Calu3 (cell line): ENCODE data around the gene TEAD1. TPM values are rescaled to one million over a fixed set of nuclear protein-coding genes. Genes with fewer than 3 reads are reported as not detected.

Source experiments
- BruUV-seq: library from RNA; stranded (reverse); fragments of 400-500 nt; replicated peaks from 2 replicates; lab custom pipeline; 2021; lab: Mats Ljungman, UMichigan
- CTCF ChIA-PET: fragments of 300-600 bp; sonication (Branson Sonifier 250); formaldehyde crosslinking; loops from one replicate; lab custom pipeline; 2022; ENCODE audit warnings: antibody characterized with exemption; lab: Charles Lee
- DNase-seq: peaks from one replicate; pipeline ENCODE4 v3.0.0; 2022
- H3K27ac Mint-ChIP-seq: one replicate; pipeline ENCODE4 v1.8.0; 2022; ENCODE audit warnings: mixed read lengths; ENCODE audit not compliant: unreplicated experiment
- H3K27me3 Mint-ChIP-seq: one replicate; pipeline ENCODE4 v1.8.0; 2022; ENCODE audit warnings: mixed read lengths; ENCODE audit not compliant: unreplicated experiment
- H3K36me3 Mint-ChIP-seq: one replicate; pipeline ENCODE4 v1.8.0; 2022; ENCODE audit warnings: mild to moderate bottlenecking, moderate library complexity, mixed read lengths; ENCODE audit not compliant: insufficient read depth, unreplicated experiment
- H3K4me1 Mint-ChIP-seq: one replicate; pipeline ENCODE4 v1.8.0; 2022; ENCODE audit warnings: mild to moderate bottlenecking, low read depth, mixed read lengths; ENCODE audit not compliant: unreplicated experiment
- H3K4me3 Mint-ChIP-seq: one replicate; pipeline ENCODE4 v1.8.0; 2022; ENCODE audit warnings: mild to moderate bottlenecking, low read depth, moderate library complexity, mixed read lengths; ENCODE audit not compliant: unreplicated experiment
- H3K9me3 Mint-ChIP-seq: one replicate; pipeline ENCODE4 v1.8.0; 2022; ENCODE audit warnings: low read depth, mixed read lengths; ENCODE audit not compliant: unreplicated experiment
- intact Hi-C: fragments of 100-400 bp; cut with micrococcal nuclease; formaldehyde crosslinking; loops from one replicate; pipeline ENCODE4 v1.10.0; 2022; ENCODE audit not compliant: unreplicated experiment
- total RNA-seq: library from RNA; stranded (reverse); gene quantifications from 2 replicates; pipeline ENCODE4 v1.2.3, GENCODE V29; 2022
- TF ChIP-seq, protein P1 (sequence below): fragments of 200-600 bp; IDR thresholded peaks from one replicate; pipeline ENCODE4 v1.8.0; 2022; ENCODE audit warnings: antibody characterized with exemption; ENCODE audit not compliant: unreplicated experiment

Gene TEAD1
- total RNA-seq, 1 experiment from 2014 or later, result 104 TPM

- Mint-ChIP-seq H3K4me1 (peaks cover 10% of the 10 kb centered on the region), H3K27ac (no peak overlapping the region), H3K9me3 (peaks cover 5% of the 10 kb centered on the region), H3K4me3 (no peak overlapping the region), H3K27me3 (no peaks in the 10 kb centered on the region), H3K36me3 (no peaks in the 10 kb centered on the region)
- TF ChIP-seq, protein P1, sequence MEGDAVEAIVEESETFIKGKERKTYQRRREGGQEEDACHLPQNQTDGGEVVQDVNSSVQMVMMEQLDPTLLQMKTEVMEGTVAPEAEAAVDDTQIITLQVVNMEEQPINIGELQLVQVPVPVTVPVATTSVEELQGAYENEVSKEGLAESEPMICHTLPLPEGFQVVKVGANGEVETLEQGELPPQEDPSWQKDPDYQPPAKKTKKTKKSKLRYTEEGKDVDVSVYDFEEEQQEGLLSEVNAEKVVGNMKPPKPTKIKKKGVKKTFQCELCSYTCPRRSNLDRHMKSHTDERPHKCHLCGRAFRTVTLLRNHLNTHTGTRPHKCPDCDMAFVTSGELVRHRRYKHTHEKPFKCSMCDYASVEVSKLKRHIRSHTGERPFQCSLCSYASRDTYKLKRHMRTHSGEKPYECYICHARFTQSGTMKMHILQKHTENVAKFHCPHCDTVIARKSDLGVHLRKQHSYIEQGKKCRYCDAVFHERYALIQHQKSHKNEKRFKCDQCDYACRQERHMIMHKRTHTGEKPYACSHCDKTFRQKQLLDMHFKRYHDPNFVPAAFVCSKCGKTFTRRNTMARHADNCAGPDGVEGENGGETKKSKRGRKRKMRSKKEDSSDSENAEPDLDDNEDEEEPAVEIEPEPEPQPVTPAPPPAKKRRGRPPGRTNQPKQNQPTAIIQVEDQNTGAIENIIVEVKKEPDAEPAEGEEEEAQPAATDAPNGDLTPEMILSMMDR, result no peak
- intact Hi-C loops, result no loop called here
- peak; percentile 47 for DNase-seq
- CTCF ChIA-PET, result interaction anchor here (0.6 kb wide), 1 partner anchor 1046 kb away, joined by 4 read pairs; no protein-coding TSS in a partner anchor
- BruUV-seq, result no TSS peak
These were observed 45.9 kb upstream of the TEAD1 start for GRCh38 chr11:12628314-12628713.

DNA sequence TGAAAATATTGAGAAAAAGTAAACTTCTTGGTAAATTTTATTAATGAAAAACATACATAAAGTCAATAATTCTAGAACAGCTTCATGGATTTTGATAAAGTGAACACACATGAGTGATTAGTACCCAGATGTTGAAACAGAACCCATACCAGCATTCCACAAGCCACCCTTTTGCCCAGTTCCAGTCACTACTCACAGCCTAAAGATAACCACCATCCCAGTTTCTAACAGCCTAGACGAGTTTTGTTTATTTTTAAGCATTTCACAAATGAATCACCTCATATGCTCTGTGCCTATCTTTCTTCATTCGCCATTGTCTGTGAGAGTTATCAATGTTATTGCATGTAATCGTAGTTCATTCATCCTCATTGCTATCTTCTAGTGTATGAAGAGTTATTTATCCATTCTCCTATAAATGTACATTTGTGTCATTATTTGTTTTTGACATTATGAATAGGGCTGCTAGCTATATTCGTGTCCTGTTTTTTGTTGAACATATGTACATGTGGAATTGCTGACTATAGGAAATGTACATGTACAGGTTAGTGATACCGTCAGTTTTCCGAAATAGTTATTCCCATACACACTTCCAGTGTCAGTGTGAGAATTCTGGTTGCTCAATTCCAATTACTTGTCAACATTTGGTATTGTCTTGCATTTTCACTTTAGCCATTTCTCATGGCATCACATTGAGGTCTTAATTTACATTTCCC, 44.5 kb upstream of the TEAD1 start:
- no peak overlapping the region for H3K27ac Mint-ChIP-seq
- no peaks in the 10 kb centered on the region for H3K36me3 Mint-ChIP-seq
- H3K27me3 Mint-ChIP-seq, result no peaks in the 10 kb centered on the region
- TF ChIP-seq, protein P1, result no peak
- BruUV-seq, result no TSS peak
- CTCF ChIA-PET, result no interaction called here
- no peak for DNase-seq
- H3K4me1 Mint-ChIP-seq, result peaks cover 10% of the 10 kb centered on the region
- peaks cover 2% of the 10 kb centered on the region for H3K9me3 Mint-ChIP-seq
- intact Hi-C loops, result no loop called here
- H3K4me3 Mint-ChIP-seq, result no peak overlapping the region

DNA sequence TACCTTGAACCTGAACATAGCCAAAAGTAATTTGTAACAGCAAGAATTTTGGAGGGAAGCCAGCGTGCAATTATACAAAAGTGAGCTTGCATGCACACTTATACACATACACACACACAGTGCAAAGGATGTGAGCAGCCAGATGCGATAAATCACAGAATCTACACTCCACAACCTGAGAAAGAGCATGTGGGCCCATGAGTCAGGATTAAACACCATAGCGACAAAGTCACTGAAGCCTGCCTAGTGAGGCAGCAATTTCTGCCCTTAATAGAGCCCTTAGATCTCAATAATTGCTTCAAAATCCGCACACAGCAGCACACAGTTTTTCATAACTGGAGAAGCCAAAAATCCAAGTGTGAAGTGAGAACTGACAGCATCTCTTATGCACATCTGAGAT, 42.6 kb upstream of the TEAD1 start:
- Mint-ChIP-seq H3K36me3 (no peaks in the 10 kb centered on the region), H3K4me1 (peaks cover 10% of the 10 kb centered on the region), H3K9me3 (no peaks in the 10 kb centered on the region), H3K4me3 (no peak overlapping the region), H3K27me3 (no peaks in the 10 kb centered on the region), H3K27ac (no peak overlapping the region)
- BruUV-seq, result no TSS peak
- DNase-seq, result no peak
- intact Hi-C loops, result no loop called here
- TF ChIP-seq, protein P1, result no peak
- CTCF ChIA-PET, result no interaction called here

GRCh38 chr11:12634329-12634728, 39.9 kb upstream of the TEAD1 start:
- Mint-ChIP-seq H3K27ac (no peak overlapping the region), H3K36me3 (no peaks in the 10 kb centered on the region), H3K9me3 (no peaks in the 10 kb centered on the region), H3K27me3 (no peaks in the 10 kb centered on the region), H3K4me1 (no peaks in the 10 kb centered on the region), H3K4me3 (no peak overlapping the region)
- DNase-seq, result no peak
- no TSS peak for BruUV-seq
- intact Hi-C loops, result no loop called here
- TF ChIP-seq, protein P1, result no peak
- CTCF ChIA-PET, result interaction anchor here (0.6 kb wide), 1 partner anchor 38 kb away, joined by 4 read pairs; no protein-coding TSS in a partner anchor
